Effector memory CD8-positive, alpha-beta T cell (primary cell): ENCODE measurements around the gene SLC9A9.
"Not testable (repeated sequence)": the region's sequence is repeated elsewhere in the genome, so short reads cannot be mapped to it uniquely, and the experiment has no call there.

Experiments used
- ATAC-seq: fragments of 150-1000 bp; cut with Tn5 transposase; replicated peaks from 2 replicates; pipeline ENCODE4 v1.10.0; 2021; ENCODE audit warnings: mild to moderate bottlenecking, moderate library complexity
- DNase-seq, 3 experiments: peaks; one replicate each; pipeline ENCODE4 v3.0.0; 2021
- H3K27ac Mint-ChIP-seq, 2 donors: one replicate each; pipeline ENCODE4 v1.8.0; 2022; ENCODE audit warnings: mild to moderate bottlenecking in 2 of 2, mixed read lengths in 2 of 2, moderate library complexity in 2 of 2
- H3K27me3 Mint-ChIP-seq, 2 donors: one replicate each; pipeline ENCODE4 v1.8.0; 2022; ENCODE audit warnings: mixed read lengths in 2 of 2
- H3K36me3 Mint-ChIP-seq: one replicate; pipeline ENCODE4 v1.8.0; 2022; ENCODE audit warnings: mild to moderate bottlenecking, moderate library complexity, mixed read lengths; ENCODE audit not compliant: insufficient read depth
- H3K4me1 Mint-ChIP-seq, 2 donors: one replicate each; pipeline ENCODE4 v1.8.0; 2022; ENCODE audit warnings: low read depth in 2 of 2, mixed read lengths in 2 of 2
- H3K4me3 Mint-ChIP-seq, 2 donors: one replicate each; pipeline ENCODE4 v1.8.0; 2022; ENCODE audit warnings: mild to moderate bottlenecking in 2 of 2, mixed read lengths in 2 of 2, moderate library complexity in 2 of 2
- H3K9me3 Mint-ChIP-seq, 2 donors: one replicate each; pipeline ENCODE4 v1.8.0; 2022; ENCODE audit warnings: mixed read lengths in 2 of 2

The SLC9A9 gene

GRCh38 chr3:143533391-143533790, 314.9 kb downstream of the SLC9A9 start:
- ATAC-seq (no peak), DNase-seq (no peak)
- H3K4me3 Mint-ChIP-seq = no peak overlapping the region
- no peak overlapping the region for H3K27ac Mint-ChIP-seq
- H3K27me3 Mint-ChIP-seq = no peaks in the 10 kb centered on the region
- H3K4me1 Mint-ChIP-seq = peaks cover 2 to 7% of the 10 kb centered on the region in 2 donors
- no peaks in the 10 kb centered on the region for H3K36me3 Mint-ChIP-seq
- no peaks in the 10 kb centered on the region for H3K9me3 Mint-ChIP-seq

GRCh38 chr3:143532091-143532490, 316.2 kb downstream of the SLC9A9 start:
- ATAC-seq (no peak), DNase-seq (no peak)
- Mint-ChIP-seq H3K27ac (no peak overlapping the region), H3K36me3 (no peaks in the 10 kb centered on the region), H3K9me3 (no peaks in the 10 kb centered on the region), H3K4me3 (no peak overlapping the region), H3K27me3 (no peaks in the 10 kb centered on the region), H3K4me1 (peaks cover 0 to 3% of the 10 kb centered on the region in 2 donors)

- Mint-ChIP-seq H3K4me3 (no peak overlapping the region), H3K36me3 (peaks cover 2% of the 10 kb centered on the region), H3K27me3 (no peaks in the 10 kb centered on the region), H3K4me1 (peaks cover 0 to 1% of the 10 kb centered on the region in 2 donors), H3K27ac (no peak overlapping the region), H3K9me3 (no peaks in the 10 kb centered on the region)
- ATAC-seq (no peak), DNase-seq (no peak)
These were observed 317.2 kb downstream of the SLC9A9 start for GRCh38 chr3:143531101-143531500.

- DNase-seq (no peak), ATAC-seq (no peak)
- H3K27me3 Mint-ChIP-seq = no peaks in the 10 kb centered on the region
- H3K9me3 Mint-ChIP-seq = no peaks in the 10 kb centered on the region
- H3K27ac Mint-ChIP-seq = no peak overlapping the region
- peaks cover 2% of the 10 kb centered on the region for H3K36me3 Mint-ChIP-seq
- peaks cover 0 to 1% of the 10 kb centered on the region in 2 donors for H3K4me1 Mint-ChIP-seq
- no peak overlapping the region for H3K4me3 Mint-ChIP-seq
These were observed 318.5 kb downstream of the SLC9A9 start for GRCh38 chr3:143529798-143530197.

GRCh38 chr3:143529018-143529478, 319.2 kb downstream of the SLC9A9 start:
- no peaks in the 10 kb centered on the region for H3K9me3 Mint-ChIP-seq
- peaks cover 0 to 1% of the 10 kb centered on the region in 2 donors for H3K4me1 Mint-ChIP-seq
- peaks cover 2% of the 10 kb centered on the region for H3K36me3 Mint-ChIP-seq
- no peaks in the 10 kb centered on the region for H3K27me3 Mint-ChIP-seq
- ATAC-seq = peak; percentile 61
- no peak overlapping the region for H3K27ac Mint-ChIP-seq
- no peak overlapping the region for H3K4me3 Mint-ChIP-seq
- no peak for DNase-seq

GRCh38 chr3:143526011-143526545, 322.2 kb downstream of the SLC9A9 start:
- ATAC-seq (no peak), DNase-seq (no peak)
- H3K27me3 Mint-ChIP-seq = no peaks in the 10 kb centered on the region
- H3K4me3 Mint-ChIP-seq = no peak overlapping the region
- peaks cover 0 to 1% of the 10 kb centered on the region in 2 donors for H3K4me1 Mint-ChIP-seq
- H3K36me3 Mint-ChIP-seq = peaks cover 2% of the 10 kb centered on the region
- H3K9me3 Mint-ChIP-seq = no peaks in the 10 kb centered on the region
- H3K27ac Mint-ChIP-seq = no peak overlapping the region

- Mint-ChIP-seq H3K36me3 (peaks cover 2% of the 10 kb centered on the region), H3K4me3 (no peak overlapping the region), H3K27me3 (no peaks in the 10 kb centered on the region), H3K9me3 (no peaks in the 10 kb centered on the region), H3K27ac (no peak overlapping the region), H3K4me1 (peaks cover 0 to 1% of the 10 kb centered on the region in 2 donors)
- DNase-seq (no peak), ATAC-seq (no peak)
These were observed 322.9 kb downstream of the SLC9A9 start for GRCh38 chr3:143525408-143525807.

GRCh38 chr3:143521803-143522202, 326.5 kb downstream of the SLC9A9 start:
- Mint-ChIP-seq H3K36me3 (peaks cover 2% of the 10 kb centered on the region), H3K27me3 (no peaks in the 10 kb centered on the region), H3K4me3 (no peak overlapping the region), H3K4me1 (no peaks in the 10 kb centered on the region), H3K27ac (no peak overlapping the region), H3K9me3 (no peaks in the 10 kb centered on the region)
- ATAC-seq = no peak
- DNase-seq = no peak

GRCh38 chr3:143517131-143517530, 331.1 kb downstream of the SLC9A9 start:
- H3K27me3 Mint-ChIP-seq, H3K4me3 Mint-ChIP-seq, H3K36me3 Mint-ChIP-seq, DNase-seq, H3K27ac Mint-ChIP-seq, H3K4me1 Mint-ChIP-seq, ATAC-seq, H3K9me3 Mint-ChIP-seq: not testable (repeated sequence)

- Mint-ChIP-seq H3K27ac (no peak overlapping the region), H3K36me3 (no peaks in the 10 kb centered on the region), H3K4me1 (no peaks in the 10 kb centered on the region), H3K4me3 (no peak overlapping the region), H3K9me3 (no peaks in the 10 kb centered on the region), H3K27me3 (no peaks in the 10 kb centered on the region)
- DNase-seq (no peak), ATAC-seq (no peak)
These were observed 333.4 kb downstream of the SLC9A9 start for GRCh38 chr3:143514874-143515273.

GRCh38 chr3:143514109-143514508, 334.2 kb downstream of the SLC9A9 start:
- no peak for ATAC-seq
- no peak overlapping the region for H3K4me3 Mint-ChIP-seq
- no peak for DNase-seq
- H3K9me3 Mint-ChIP-seq = no peaks in the 10 kb centered on the region
- H3K36me3 Mint-ChIP-seq = no peaks in the 10 kb centered on the region
- no peaks in the 10 kb centered on the region for H3K27me3 Mint-ChIP-seq
- H3K4me1 Mint-ChIP-seq = no peaks in the 10 kb centered on the region
- H3K27ac Mint-ChIP-seq = no peak overlapping the region

- no peak for ATAC-seq
- Mint-ChIP-seq H3K36me3 (no peaks in the 10 kb centered on the region), H3K27me3 (no peaks in the 10 kb centered on the region), H3K4me1 (no peaks in the 10 kb centered on the region), H3K4me3 (no peak overlapping the region), H3K27ac (no peak overlapping the region), H3K9me3 (no peaks in the 10 kb centered on the region)
- no peak for DNase-seq
These were observed 336.9 kb downstream of the SLC9A9 start for GRCh38 chr3:143511174-143511879.

GRCh38 chr3:143510601-143511000, 337.7 kb downstream of the SLC9A9 start:
- Mint-ChIP-seq H3K27ac (peak overlapping the region in 1 of 2 donors; percentile 58), H3K4me3 (no peak overlapping the region), H3K9me3 (no peaks in the 10 kb centered on the region), H3K4me1 (no peaks in the 10 kb centered on the region), H3K27me3 (no peaks in the 10 kb centered on the region), H3K36me3 (no peaks in the 10 kb centered on the region)
- DNase-seq = no peak
- ATAC-seq = no peak
